H9 (cell line): Measurements from ENCODE around the gene TFDP1. TPM values are rescaled to one million over a fixed set of nuclear protein-coding genes. Genes with fewer than 3 reads are reported as not detected.

ENCODE experiments used
- DNase-seq: peaks from one replicate; pipeline ENCODE4 v3.0.0-alpha.2; 2017
- H2AFZ ChIP-seq: one replicate; pipeline ENCODE4 v1.6.1; 2013; ENCODE audit warnings: mild to moderate bottlenecking, low read length, control low read depth, moderate library complexity
- H2AK5ac ChIP-seq: 2 replicates; pipeline ENCODE4 v1.6.1; 2013; ENCODE audit warnings: low read length, control low read depth, mixed read lengths; ENCODE audit not compliant: insufficient read length
- H2BK120ac ChIP-seq: one replicate; pipeline ENCODE4 v1.6.1; 2013; ENCODE audit warnings: low read depth, mild to moderate bottlenecking, low read length, control low read depth, inconsistent platforms; ENCODE audit not compliant: poor library complexity, severe bottlenecking
- H2BK12ac ChIP-seq: 2 replicates; pipeline ENCODE4 v1.6.1; 2013; ENCODE audit warnings: low read length, control low read depth, mixed read lengths, low read depth; ENCODE audit not compliant: insufficient read length
- H2BK15ac ChIP-seq: 2 replicates; pipeline ENCODE4 v1.6.1; 2013; ENCODE audit warnings: low read depth, low read length, control low read depth
- H2BK20ac ChIP-seq: one replicate; pipeline ENCODE4 v1.6.1; 2013; ENCODE audit warnings: low read depth, mild to moderate bottlenecking, low read length, control low read depth, inconsistent platforms; ENCODE audit not compliant: poor library complexity, severe bottlenecking
- H2BK5ac ChIP-seq: 2 replicates; pipeline ENCODE4 v1.6.1; 2013; ENCODE audit warnings: low read length, control low read depth, mixed read lengths; ENCODE audit not compliant: insufficient read length
- H3K14ac ChIP-seq: 2 replicates; pipeline ENCODE4 v1.6.1; 2013; ENCODE audit warnings: low read length, control low read depth; ENCODE audit not compliant: insufficient read depth
- H3K18ac ChIP-seq: 2 replicates; pipeline ENCODE4 v1.6.1; 2013; ENCODE audit warnings: low read depth, mild to moderate bottlenecking, mixed read lengths, low read length, control low read depth; ENCODE audit not compliant: insufficient read length
- H3K23ac ChIP-seq: 2 replicates; pipeline ENCODE4 v1.6.1; 2013; ENCODE audit warnings: low read length, control low read depth, mixed read lengths, low read depth; ENCODE audit not compliant: insufficient read length
- H3K23me2 ChIP-seq: 2 replicates; pipeline ENCODE4 v1.6.1; 2013; ENCODE audit warnings: low read depth, mild to moderate bottlenecking, mixed read lengths, low read length, control low read depth; ENCODE audit not compliant: insufficient read length, poor library complexity, severe bottlenecking
- H3K27ac ChIP-seq: 2 replicates; pipeline ENCODE4 v1.5.1; 2013; ENCODE audit warnings: low read length, control low read depth, mixed read lengths, low read depth; ENCODE audit not compliant: insufficient read length
- H3K27me3 ChIP-seq: 2 replicates; pipeline ENCODE4 v1.6.1; 2013; ENCODE audit warnings: low read length, control low read depth, inconsistent platforms; ENCODE audit not compliant: insufficient read depth
- H3K4ac ChIP-seq: 2 replicates; pipeline ENCODE4 v1.6.1; 2013; ENCODE audit warnings: low read depth, mild to moderate bottlenecking, control low read depth, inconsistent platforms, low read length, moderate library complexity
- H3K4me1 ChIP-seq: 2 replicates; pipeline ENCODE4 v1.6.1; 2013; ENCODE audit warnings: low read length, control low read depth, inconsistent platforms; ENCODE audit not compliant: insufficient read depth
- H3K4me2 ChIP-seq: 2 replicates; pipeline ENCODE4 v1.6.1; 2013; ENCODE audit warnings: low read length, control low read depth, mixed read lengths; ENCODE audit not compliant: insufficient read length, insufficient read depth
- H3K56ac ChIP-seq: 2 replicates; pipeline ENCODE4 v1.6.1; 2013; ENCODE audit warnings: low read depth, mild to moderate bottlenecking, mixed read lengths, low read length, control low read depth; ENCODE audit not compliant: insufficient read length
- H3K79me1 ChIP-seq: 2 replicates; pipeline ENCODE4 v1.6.1; 2013; ENCODE audit warnings: low read depth, mild to moderate bottlenecking, moderate library complexity, low read length, control low read depth, inconsistent platforms; ENCODE audit not compliant: insufficient read depth, poor library complexity, severe bottlenecking
- H3K79me2 ChIP-seq: 2 replicates; pipeline ENCODE4 v1.6.1; 2013; ENCODE audit warnings: low read length, control low read depth, inconsistent platforms; ENCODE audit not compliant: insufficient read depth
- H3K9ac ChIP-seq: 2 replicates; pipeline ENCODE4 v1.6.1; 2013; ENCODE audit warnings: low read length, control low read depth, mixed read lengths; ENCODE audit not compliant: insufficient read length; ENCODE audit errors: extremely low read depth
- H3K9me3 ChIP-seq: one replicate; pipeline ENCODE4 v1.6.1; 2013; ENCODE audit warnings: low read depth, low read length, inconsistent platforms; ENCODE audit not compliant: control insufficient read depth
- H3T11ph ChIP-seq: one replicate; pipeline ENCODE4 v1.6.1; 2013; ENCODE audit warnings: mild to moderate bottlenecking, low read length, control low read depth, inconsistent platforms
- H4K20me1 ChIP-seq: one replicate; pipeline ENCODE4 v1.6.1; 2013; ENCODE audit not compliant: control insufficient read depth, insufficient read length, insufficient read depth
- H4K5ac ChIP-seq: 2 replicates; pipeline ENCODE4 v1.6.1; 2013; ENCODE audit warnings: low read depth, mild to moderate bottlenecking, mixed read lengths, low read length, control low read depth; ENCODE audit not compliant: insufficient read length
- H4K8ac ChIP-seq: replicated peaks from 2 replicates; pipeline ENCODE4 v1.6.1; 2013; ENCODE audit warnings: low read length, control low read depth, mixed read lengths, low read depth; ENCODE audit not compliant: insufficient read length
- H4K91ac ChIP-seq: 2 replicates; pipeline ENCODE4 v1.6.1; 2013; ENCODE audit warnings: low read depth, mild to moderate bottlenecking, moderate library complexity, mixed read lengths, low read length, control low read depth; ENCODE audit not compliant: insufficient read length
- H3K27ac Mint-ChIP-seq, 3 experiments: 2 replicates in 2 of 3; 3 replicates in 1 of 3; pipeline ENCODE4 v1.8.0; 2020 to 2021; ENCODE audit warnings: mixed read lengths in 3 of 3, mild to moderate bottlenecking in 1 of 3, moderate library complexity in 1 of 3
- H3K27me3 Mint-ChIP-seq: 2 replicates; pipeline ENCODE4 v1.8.0; 2021; ENCODE audit warnings: low read depth, mild to moderate bottlenecking, moderate library complexity, mixed read lengths
- H3K36me3 Mint-ChIP-seq, 3 experiments: 2 replicates in 2 of 3; 3 replicates in 1 of 3; pipeline ENCODE4 v1.8.0; 2020 to 2021; ENCODE audit warnings: low read depth in 3 of 3, mixed read lengths in 3 of 3; ENCODE audit not compliant: insufficient read depth in 1 of 3
- H3K4me1 Mint-ChIP-seq, 2 experiments: 2 replicates each; pipeline ENCODE4 v1.8.0; 2020; ENCODE audit warnings: mixed read lengths in 2 of 2
- H3K4me3 Mint-ChIP-seq, 2 experiments: 2 replicates in 1 of 2; 3 replicates in 1 of 2; pipeline ENCODE4 v1.8.0; 2020 to 2021; ENCODE audit warnings: mild to moderate bottlenecking in 2 of 2, mixed read lengths in 2 of 2, moderate library complexity in 1 of 2
- H3K9me3 Mint-ChIP-seq, 2 experiments: 2 replicates in 1 of 2; 3 replicates in 1 of 2; pipeline ENCODE4 v1.8.0; 2020; ENCODE audit warnings: mild to moderate bottlenecking in 2 of 2, mixed read lengths in 2 of 2, moderate library complexity in 1 of 2
- WGBS: extraction: QIAGEN DNeasy Blood & Tissue Kit; methylation state at CpG from one replicate; pipeline ENCODE4 v1.1.7; 2013; ENCODE audit warnings: missing lambda C conversion rate, low lambda C conversion rate, mixed read lengths; ENCODE audit not compliant: insufficient read length; ENCODE audit errors: extremely low coverage; 5-methylcytosine and 5-hydroxymethylcytosine counted together
- total RNA-seq: library from RNA; stranded (reverse); gene quantifications from 2 replicates; pipeline ENCODE4 v1.2.1, GENCODE V29; 2021
- TF ChIP-seq, protein P1 (sequence below): fragments of 200-600 bp; sonication (generic); conservative IDR thresholded peaks from 3 replicates; pipeline ENCODE4 v1.8.0; 2021; ENCODE audit warnings: antibody characterized with exemption, mild to moderate bottlenecking

TFDP1 gene
- total RNA-seq, 1 experiment from 2014 or later: 111 TPM

DNA sequence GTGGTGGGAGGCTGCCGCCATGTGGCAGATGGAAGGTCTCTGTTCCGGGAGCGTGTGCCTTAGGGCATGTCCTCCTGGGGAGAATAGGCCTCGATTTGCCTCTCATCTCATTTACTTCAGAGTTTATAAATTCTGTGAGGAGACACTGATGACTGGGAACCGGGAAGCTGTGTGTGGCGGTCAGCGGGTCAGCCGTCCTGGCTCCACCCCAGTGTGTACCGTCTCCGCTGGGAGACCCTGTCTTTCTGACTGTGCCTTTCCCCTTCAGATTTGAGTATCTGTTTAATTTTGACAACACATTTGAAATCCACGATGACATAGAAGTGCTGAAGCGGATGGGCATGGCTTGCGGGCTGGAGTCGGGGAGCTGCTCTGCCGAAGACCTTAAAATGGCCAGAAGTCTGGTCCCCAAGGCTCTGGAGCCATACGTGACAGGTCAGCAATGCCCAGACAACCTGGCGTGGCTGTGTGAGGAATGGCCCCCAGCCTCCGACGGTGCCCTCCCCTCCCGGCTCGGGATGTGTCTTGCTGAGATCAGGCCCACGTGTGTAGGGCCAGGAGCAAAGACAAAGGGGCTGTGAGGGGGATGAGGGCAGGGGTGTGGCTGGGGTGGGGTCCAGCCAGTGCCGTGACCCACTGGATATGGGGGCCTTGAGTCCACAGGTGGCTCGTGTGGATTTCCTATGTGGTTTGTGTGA lies 51.9 kb downstream of the TFDP1 start:
- H4K5ac ChIP-seq: no peak overlapping the region
- H3K27me3 Mint-ChIP-seq: no peaks in the 10 kb centered on the region
- H3K79me1 ChIP-seq: no peaks in the 10 kb centered on the region
- H3K79me2 ChIP-seq: no peaks in the 10 kb centered on the region
- TF ChIP-seq, protein P1, sequence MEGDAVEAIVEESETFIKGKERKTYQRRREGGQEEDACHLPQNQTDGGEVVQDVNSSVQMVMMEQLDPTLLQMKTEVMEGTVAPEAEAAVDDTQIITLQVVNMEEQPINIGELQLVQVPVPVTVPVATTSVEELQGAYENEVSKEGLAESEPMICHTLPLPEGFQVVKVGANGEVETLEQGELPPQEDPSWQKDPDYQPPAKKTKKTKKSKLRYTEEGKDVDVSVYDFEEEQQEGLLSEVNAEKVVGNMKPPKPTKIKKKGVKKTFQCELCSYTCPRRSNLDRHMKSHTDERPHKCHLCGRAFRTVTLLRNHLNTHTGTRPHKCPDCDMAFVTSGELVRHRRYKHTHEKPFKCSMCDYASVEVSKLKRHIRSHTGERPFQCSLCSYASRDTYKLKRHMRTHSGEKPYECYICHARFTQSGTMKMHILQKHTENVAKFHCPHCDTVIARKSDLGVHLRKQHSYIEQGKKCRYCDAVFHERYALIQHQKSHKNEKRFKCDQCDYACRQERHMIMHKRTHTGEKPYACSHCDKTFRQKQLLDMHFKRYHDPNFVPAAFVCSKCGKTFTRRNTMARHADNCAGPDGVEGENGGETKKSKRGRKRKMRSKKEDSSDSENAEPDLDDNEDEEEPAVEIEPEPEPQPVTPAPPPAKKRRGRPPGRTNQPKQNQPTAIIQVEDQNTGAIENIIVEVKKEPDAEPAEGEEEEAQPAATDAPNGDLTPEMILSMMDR: no peak
- H2BK15ac ChIP-seq: no peak overlapping the region
- no peak overlapping the region for H3K4me3 Mint-ChIP-seq
- no peak overlapping the region for H2BK120ac ChIP-seq
- H3K4me2 ChIP-seq: no peak overlapping the region
- no peak overlapping the region for H3K27ac ChIP-seq
- H3K9me3 ChIP-seq: no peaks in the 10 kb centered on the region
- H3K4me1 ChIP-seq: no peaks in the 10 kb centered on the region
- no peak overlapping the region for H4K8ac ChIP-seq
- H4K20me1 ChIP-seq: no peaks in the 10 kb centered on the region
- H3K9ac ChIP-seq: no peak overlapping the region
- no peak overlapping the region for H4K91ac ChIP-seq
- H2BK12ac ChIP-seq: no peak overlapping the region
- peaks cover 0 to 16% of the 10 kb centered on the region in 2 experiments; a peak in 2 of 5 replicates for H3K9me3 Mint-ChIP-seq
- H2BK5ac ChIP-seq: no peak overlapping the region
- H3K23me2 ChIP-seq: no peaks in the 10 kb centered on the region
- H3K56ac ChIP-seq: no peak overlapping the region
- no peak overlapping the region for H3K18ac ChIP-seq
- no CpG with 5 or more reads among the region's 24 CpGs for WGBS
- H3K23ac ChIP-seq: no peak overlapping the region
- H2AK5ac ChIP-seq: no peak overlapping the region
- no peak overlapping the region for H2BK20ac ChIP-seq
- H3K4ac ChIP-seq: no peak overlapping the region
- H3K4me1 Mint-ChIP-seq: no peaks in the 10 kb centered on the region
- H3K36me3 Mint-ChIP-seq: peaks cover 62 to 91% (median 89%) of the 10 kb centered on the region in 3 experiments; a peak in 6 of 7 replicates
- DNase-seq: no peak
- no peak overlapping the region for H3T11ph ChIP-seq
- H3K27me3 ChIP-seq: no peaks in the 10 kb centered on the region
- H2AFZ ChIP-seq: no peak overlapping the region
- no peak overlapping the region for H3K27ac Mint-ChIP-seq
- H3K14ac ChIP-seq: no peak overlapping the region
